Measurements from ENCODE around the gene ARID1B. TPM values are rescaled to one million over a fixed set of nuclear protein-coding genes. Genes with fewer than 3 reads are reported as not detected.

The ARID1B gene
- total and polyA plus RNA-seq, 5 donors = 18.3 to 59.6 (median 53.8) TPM

GRCh38 chr6:156809034-156809433, 31.9 kb downstream of the ARID1B start:
- H3K4me3 ChIP-seq (ENCODE audit: low read length) = no peak overlapping the region
- ATAC-seq (peak; percentile 76 to 79), DNase-seq (no peak)
- no peaks in the 10 kb centered on the region for H3K27me3 ChIP-seq (ENCODE audit: control insufficient read depth, insufficient read depth)
- intact Hi-C loops (cut with DNase I) = no loop called here
- WGBS = 33% methylated on average over 4 of the region's 4 CpGs
- peaks cover 9% of the 10 kb centered on the region for H3K4me1 ChIP-seq (ENCODE audit: control insufficient read depth, insufficient read depth, low read length)
- H3K27ac ChIP-seq (ENCODE audit: low read length) = no peak overlapping the region
- H3K9me3 ChIP-seq (ENCODE audit: control insufficient read depth, low read length) = no peaks in the 10 kb centered on the region

GRCh38 chr6:156809446-156810178, 32.4 kb downstream of the ARID1B start:
- Histone ChIP-seq H3K9me3 (ENCODE audit: control insufficient read depth, low read length) (no peaks in the 10 kb centered on the region), H3K4me1 (ENCODE audit: control insufficient read depth, insufficient read depth, low read length) (peaks cover 14% of the 10 kb centered on the region), H3K4me3 (ENCODE audit: low read length) (no peak overlapping the region), H3K27me3 (ENCODE audit: control insufficient read depth, insufficient read depth) (no peaks in the 10 kb centered on the region), H3K27ac (ENCODE audit: low read length) (no peak overlapping the region)
- intact Hi-C loops (cut with DNase I) = no loop called here
- 94% methylated on average over 2 of the region's 2 CpGs for WGBS
- ATAC-seq = no peak
- DNase-seq = no peak

DNA sequence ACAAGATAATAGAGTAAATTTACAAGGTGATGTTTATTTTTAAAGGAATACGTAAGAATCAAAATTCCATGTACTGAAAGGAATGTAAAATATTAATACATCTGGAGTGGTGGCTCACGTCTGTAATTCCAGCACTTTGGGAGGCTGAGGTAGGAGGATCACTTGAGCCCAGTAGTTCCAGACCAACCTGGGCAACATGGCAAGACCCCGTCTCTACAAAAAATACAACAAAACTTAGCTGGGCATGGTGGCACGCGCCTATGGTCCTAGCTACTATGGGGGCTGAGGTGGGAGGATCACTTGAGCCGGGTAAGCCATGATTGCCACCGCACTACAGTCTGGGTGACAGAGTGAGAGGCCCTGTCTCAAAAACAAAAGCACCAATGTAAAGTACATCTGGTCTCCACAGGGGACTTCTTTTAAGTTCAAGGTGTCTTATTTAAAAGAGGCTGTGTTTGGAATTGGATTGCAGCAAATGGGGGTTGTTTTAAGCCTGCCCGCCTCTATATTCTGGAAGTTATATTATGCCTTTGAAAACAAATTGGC, 36.9 kb downstream of the ARID1B start:
- no peak for DNase-seq
- WGBS = 87% methylated on average over 8 of the region's 8 CpGs
- Histone ChIP-seq H3K4me1 (ENCODE audit: control insufficient read depth, insufficient read depth, low read length) (peaks cover 9% of the 10 kb centered on the region), H3K27ac (ENCODE audit: low read length) (no peak overlapping the region), H3K4me3 (ENCODE audit: low read length) (no peak overlapping the region), H3K27me3 (ENCODE audit: control insufficient read depth, insufficient read depth) (no peaks in the 10 kb centered on the region), H3K9me3 (ENCODE audit: control insufficient read depth, low read length) (no peaks in the 10 kb centered on the region)
- no peak for ATAC-seq
- intact Hi-C loops (cut with DNase I) = no loop called here

DNA sequence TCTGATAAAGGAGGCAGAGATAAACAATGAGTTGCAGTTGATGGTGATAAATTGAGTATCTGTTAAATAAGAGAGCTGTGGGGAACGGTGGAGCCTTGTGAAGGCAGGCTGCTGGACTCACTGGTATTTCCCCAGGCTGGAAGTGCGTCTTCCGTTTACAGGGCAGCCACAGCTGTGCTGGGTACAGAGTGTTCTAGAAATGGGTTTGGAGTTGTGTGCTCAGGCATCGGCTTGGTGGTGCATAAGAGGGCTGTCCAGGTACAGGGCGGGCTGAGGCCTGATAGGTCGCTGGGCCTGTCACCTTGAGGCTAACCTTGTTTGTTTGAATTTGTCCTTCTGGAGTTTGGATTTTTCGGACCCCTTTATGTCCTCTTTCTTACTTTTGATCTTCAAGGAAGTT, 39.3 kb downstream of the ARID1B start:
- whole genome bisulfite sequencing = 55% methylated on average over 7 of the region's 7 CpGs
- no peak overlapping the region for H3K4me3 ChIP-seq (ENCODE audit: low read length)
- no peak overlapping the region for H3K27ac ChIP-seq (ENCODE audit: low read length)
- peaks cover 13% of the 10 kb centered on the region for H3K4me1 ChIP-seq (ENCODE audit: control insufficient read depth, insufficient read depth, low read length)
- H3K27me3 ChIP-seq (ENCODE audit: control insufficient read depth, insufficient read depth) = no peaks in the 10 kb centered on the region
- DNase-seq = peak in 1 of 3 donors; percentile 61
- peak; percentile 88 to 89 for ATAC-seq
- no peaks in the 10 kb centered on the region for H3K9me3 ChIP-seq (ENCODE audit: control insufficient read depth, low read length)
- intact Hi-C loops (cut with DNase I) = no loop called here

GRCh38 chr6:156820089-156820798, 43.1 kb downstream of the ARID1B start:
- 92% methylated on average over 3 of the region's 3 CpGs for WGBS
- no peak overlapping the region for H3K27ac ChIP-seq (ENCODE audit: low read length)
- H3K9me3 ChIP-seq (ENCODE audit: control insufficient read depth, low read length) = no peaks in the 10 kb centered on the region
- peaks cover 21% of the 10 kb centered on the region for H3K4me1 ChIP-seq (ENCODE audit: control insufficient read depth, insufficient read depth, low read length)
- DNase-seq = no peak
- no peak for ATAC-seq
- H3K4me3 ChIP-seq (ENCODE audit: low read length) = no peak overlapping the region
- no peaks in the 10 kb centered on the region for H3K27me3 ChIP-seq (ENCODE audit: control insufficient read depth, insufficient read depth)
- intact Hi-C loops (cut with DNase I) = no loop called here

DNA sequence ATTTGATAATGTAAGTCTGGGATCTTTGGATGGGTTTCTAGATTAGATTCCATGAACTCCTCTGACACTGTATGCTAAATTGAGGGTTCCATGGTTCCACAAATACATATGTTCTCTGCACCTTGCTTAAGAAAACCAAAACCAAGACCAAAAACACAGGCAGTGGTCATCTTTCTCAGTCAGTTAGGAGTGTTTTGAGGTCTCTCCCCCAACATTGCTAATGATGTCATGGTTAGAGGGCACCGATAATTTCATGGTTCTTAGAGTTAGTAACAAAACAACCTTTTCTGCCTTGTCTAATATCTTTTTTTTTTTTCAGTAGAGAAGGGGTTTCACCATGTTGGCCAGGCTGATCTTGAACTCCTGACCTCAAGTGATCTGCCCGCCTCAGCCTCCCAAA, 44.5 kb downstream of the ARID1B start:
- DNase-seq (no peak), ATAC-seq (no peak)
- intact Hi-C loops (cut with DNase I) = no loop called here
- WGBS = 96% methylated on average over 2 of the region's 2 CpGs
- Histone ChIP-seq H3K9me3 (ENCODE audit: control insufficient read depth, low read length) (no peaks in the 10 kb centered on the region), H3K4me1 (ENCODE audit: control insufficient read depth, insufficient read depth, low read length) (peaks cover 19% of the 10 kb centered on the region), H3K27ac (ENCODE audit: low read length) (no peak overlapping the region), H3K4me3 (ENCODE audit: low read length) (no peak overlapping the region), H3K27me3 (ENCODE audit: control insufficient read depth, insufficient read depth) (no peaks in the 10 kb centered on the region)

GRCh38 chr6:156822747-156823206, 45.6 kb downstream of the ARID1B start:
- peak in 1 of 3 donors; percentile 57 for DNase-seq
- peak; percentile 18 to 53 for ATAC-seq
- no peak overlapping the region for H3K4me3 ChIP-seq (ENCODE audit: low read length)
- no peak overlapping the region for H3K27ac ChIP-seq (ENCODE audit: low read length)
- intact Hi-C loops (cut with DNase I) = no loop called here
- H3K9me3 ChIP-seq (ENCODE audit: control insufficient read depth, low read length) = no peaks in the 10 kb centered on the region
- no peaks in the 10 kb centered on the region for H3K27me3 ChIP-seq (ENCODE audit: control insufficient read depth, insufficient read depth)
- H3K4me1 ChIP-seq (ENCODE audit: control insufficient read depth, insufficient read depth, low read length) = peaks cover 25% of the 10 kb centered on the region
- 51% methylated on average over 14 of the region's 14 CpGs for WGBS

- H3K27ac ChIP-seq (ENCODE audit: low read length) = no peak overlapping the region
- no peak overlapping the region for H3K4me3 ChIP-seq (ENCODE audit: low read length)
- intact Hi-C loops (cut with DNase I) = no loop called here
- H3K4me1 ChIP-seq (ENCODE audit: control insufficient read depth, insufficient read depth, low read length) = peaks cover 31% of the 10 kb centered on the region
- no peak for DNase-seq
- H3K9me3 ChIP-seq (ENCODE audit: control insufficient read depth, low read length) = no peaks in the 10 kb centered on the region
- ATAC-seq = no peak
- WGBS = 76% methylated on average over 8 of the region's 8 CpGs
- no peaks in the 10 kb centered on the region for H3K27me3 ChIP-seq (ENCODE audit: control insufficient read depth, insufficient read depth)
These were observed 47.0 kb downstream of the ARID1B start for GRCh38 chr6:156824142-156824541.

DNA sequence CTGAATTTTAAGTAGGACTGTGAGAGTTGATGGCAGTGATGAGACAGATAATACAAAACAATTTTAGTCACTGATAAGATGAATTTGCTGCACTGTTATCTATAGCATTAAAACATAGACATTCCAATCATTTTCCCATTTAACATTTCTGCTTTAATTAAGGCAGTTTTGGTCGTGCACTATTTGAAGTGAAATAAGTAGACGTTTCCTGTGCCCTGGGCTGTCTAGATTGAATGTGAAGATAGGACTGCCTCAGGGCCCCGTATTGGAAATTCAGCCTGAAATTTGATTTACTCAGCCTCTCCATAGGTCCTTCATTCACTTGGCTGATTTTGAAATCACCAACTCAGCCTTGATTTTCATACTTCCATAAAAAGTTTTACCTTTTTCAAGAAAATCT, 48.3 kb downstream of the ARID1B start:
- no peak for DNase-seq
- Histone ChIP-seq H3K4me1 (ENCODE audit: control insufficient read depth, insufficient read depth, low read length) (peaks cover 25% of the 10 kb centered on the region), H3K27ac (ENCODE audit: low read length) (no peak overlapping the region), H3K27me3 (ENCODE audit: control insufficient read depth, insufficient read depth) (no peaks in the 10 kb centered on the region), H3K4me3 (ENCODE audit: low read length) (no peak overlapping the region), H3K9me3 (ENCODE audit: control insufficient read depth, low read length) (no peaks in the 10 kb centered on the region)
- ATAC-seq = no peak
- intact Hi-C loops (cut with DNase I) = no loop called here
- WGBS = 16% methylated on average over 3 of the region's 3 CpGs

GRCh38 chr6:156826290-156826955, 49.2 kb downstream of the ARID1B start:
- no peak for ATAC-seq
- peaks cover 25% of the 10 kb centered on the region for H3K4me1 ChIP-seq (ENCODE audit: control insufficient read depth, insufficient read depth, low read length)
- 94% methylated on average over 10 of the region's 10 CpGs for WGBS

DNA sequence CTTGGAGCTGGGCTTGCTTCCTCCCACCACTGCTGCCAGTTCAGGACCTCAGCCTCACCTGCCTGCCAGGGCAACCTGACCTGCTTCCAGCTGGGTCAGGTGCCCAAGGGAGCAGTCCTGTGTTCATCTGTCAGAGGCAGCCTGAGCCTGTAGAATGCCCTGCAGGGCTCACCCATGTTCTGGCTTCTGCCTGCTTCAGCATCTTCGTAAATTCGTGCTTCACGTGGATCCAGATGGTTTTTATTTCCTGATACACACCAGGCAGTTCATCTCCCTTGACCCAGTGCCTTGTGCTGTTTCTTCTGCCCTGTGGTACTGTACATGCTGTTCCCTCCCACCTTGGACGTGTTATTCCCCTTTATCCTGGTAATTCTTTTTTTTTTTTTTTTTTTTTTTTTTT, 50.2 kb downstream of the ARID1B start:
- H3K4me1 ChIP-seq (ENCODE audit: control insufficient read depth, insufficient read depth, low read length) = peaks cover 19% of the 10 kb centered on the region
- intact Hi-C loops (cut with DNase I) = no loop called here
- ATAC-seq (peak; percentile 27 to 37), DNase-seq (no peak)
- peak overlapping the region; percentile 11 for H3K27ac ChIP-seq (ENCODE audit: low read length)
- H3K27me3 ChIP-seq (ENCODE audit: control insufficient read depth, insufficient read depth) = no peaks in the 10 kb centered on the region
- H3K4me3 ChIP-seq (ENCODE audit: low read length) = no peak overlapping the region
- 37% methylated on average over 4 of the region's 4 CpGs for WGBS
- H3K9me3 ChIP-seq (ENCODE audit: control insufficient read depth, low read length) = no peaks in the 10 kb centered on the region

More at GRCh38 chr6:156826290-156826955, 49.2 kb downstream of the ARID1B start:
- H3K4me3 ChIP-seq (ENCODE audit: low read length) = no peak overlapping the region
- H3K9me3 ChIP-seq (ENCODE audit: control insufficient read depth, low read length) = no peaks in the 10 kb centered on the region
- no peaks in the 10 kb centered on the region for H3K27me3 ChIP-seq (ENCODE audit: control insufficient read depth, insufficient read depth)
- no peak for DNase-seq
- no peak overlapping the region for H3K27ac ChIP-seq (ENCODE audit: low read length)
- intact Hi-C loops (cut with DNase I) = no loop called here

Measured in right cardiac atrium (tissue), 5 donors.